GM12874 (cell line): Measurements from ENCODE around the gene MTR.
A peak's percentile ranks its signal among the peaks of the same experiment; 100 is the strongest.

ENCODE experiments used
- TF ChIP-seq, protein P1 (sequence below): IDR thresholded peaks from 2 replicates; pipeline ENCODE4 v1.5.1; 2011; ENCODE audit warnings: low read depth, mild to moderate bottlenecking, control low read depth, low read length, moderate library complexity; ENCODE audit not compliant: insufficient read depth

MTR gene

DNA sequence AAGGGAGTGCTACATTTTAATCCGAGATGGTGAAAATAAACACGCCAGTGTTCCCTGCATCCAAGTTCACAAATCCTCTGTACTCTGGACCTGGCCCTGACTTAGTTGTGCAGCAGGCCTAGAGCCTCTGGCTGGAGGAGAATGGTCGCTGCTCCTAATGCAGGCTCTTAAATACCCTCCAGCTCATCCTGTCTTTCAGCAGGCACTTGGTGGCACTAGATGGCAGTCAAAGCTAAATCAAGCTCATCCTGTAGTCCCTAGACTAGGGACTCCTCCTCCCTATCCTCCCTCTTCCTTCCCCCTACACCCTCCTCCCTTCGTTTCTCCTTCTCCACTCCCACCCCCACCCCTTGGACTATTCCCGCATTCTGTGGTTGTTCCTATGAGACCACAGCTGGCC, 41.6 kb upstream of the MTR start:
- TF ChIP-seq, protein P1, sequence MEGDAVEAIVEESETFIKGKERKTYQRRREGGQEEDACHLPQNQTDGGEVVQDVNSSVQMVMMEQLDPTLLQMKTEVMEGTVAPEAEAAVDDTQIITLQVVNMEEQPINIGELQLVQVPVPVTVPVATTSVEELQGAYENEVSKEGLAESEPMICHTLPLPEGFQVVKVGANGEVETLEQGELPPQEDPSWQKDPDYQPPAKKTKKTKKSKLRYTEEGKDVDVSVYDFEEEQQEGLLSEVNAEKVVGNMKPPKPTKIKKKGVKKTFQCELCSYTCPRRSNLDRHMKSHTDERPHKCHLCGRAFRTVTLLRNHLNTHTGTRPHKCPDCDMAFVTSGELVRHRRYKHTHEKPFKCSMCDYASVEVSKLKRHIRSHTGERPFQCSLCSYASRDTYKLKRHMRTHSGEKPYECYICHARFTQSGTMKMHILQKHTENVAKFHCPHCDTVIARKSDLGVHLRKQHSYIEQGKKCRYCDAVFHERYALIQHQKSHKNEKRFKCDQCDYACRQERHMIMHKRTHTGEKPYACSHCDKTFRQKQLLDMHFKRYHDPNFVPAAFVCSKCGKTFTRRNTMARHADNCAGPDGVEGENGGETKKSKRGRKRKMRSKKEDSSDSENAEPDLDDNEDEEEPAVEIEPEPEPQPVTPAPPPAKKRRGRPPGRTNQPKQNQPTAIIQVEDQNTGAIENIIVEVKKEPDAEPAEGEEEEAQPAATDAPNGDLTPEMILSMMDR = peak; percentile 14; the same call in 1 of the 2 replicates

DNA sequence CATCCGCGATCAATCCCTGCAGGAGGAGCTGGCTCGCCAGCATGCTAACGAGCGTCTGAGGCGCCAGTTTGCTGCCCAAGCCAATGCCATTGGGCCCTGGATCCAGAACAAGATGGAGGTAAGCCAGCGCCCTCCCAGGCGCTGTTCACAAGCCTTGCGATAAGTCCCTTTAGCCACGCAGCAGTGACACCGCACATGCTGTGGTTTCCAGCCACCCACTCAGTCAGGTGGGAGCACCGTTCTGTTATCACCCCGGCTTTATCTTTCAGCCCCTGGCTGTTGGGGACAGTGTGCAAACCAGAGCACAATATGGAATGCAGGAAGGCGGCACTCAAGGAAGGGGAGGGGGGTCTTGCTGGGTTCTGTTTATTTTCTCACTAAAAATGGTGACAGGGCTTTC, 41.1 kb upstream of the MTR start:
- TF ChIP-seq, protein P1 = no peak

DNA sequence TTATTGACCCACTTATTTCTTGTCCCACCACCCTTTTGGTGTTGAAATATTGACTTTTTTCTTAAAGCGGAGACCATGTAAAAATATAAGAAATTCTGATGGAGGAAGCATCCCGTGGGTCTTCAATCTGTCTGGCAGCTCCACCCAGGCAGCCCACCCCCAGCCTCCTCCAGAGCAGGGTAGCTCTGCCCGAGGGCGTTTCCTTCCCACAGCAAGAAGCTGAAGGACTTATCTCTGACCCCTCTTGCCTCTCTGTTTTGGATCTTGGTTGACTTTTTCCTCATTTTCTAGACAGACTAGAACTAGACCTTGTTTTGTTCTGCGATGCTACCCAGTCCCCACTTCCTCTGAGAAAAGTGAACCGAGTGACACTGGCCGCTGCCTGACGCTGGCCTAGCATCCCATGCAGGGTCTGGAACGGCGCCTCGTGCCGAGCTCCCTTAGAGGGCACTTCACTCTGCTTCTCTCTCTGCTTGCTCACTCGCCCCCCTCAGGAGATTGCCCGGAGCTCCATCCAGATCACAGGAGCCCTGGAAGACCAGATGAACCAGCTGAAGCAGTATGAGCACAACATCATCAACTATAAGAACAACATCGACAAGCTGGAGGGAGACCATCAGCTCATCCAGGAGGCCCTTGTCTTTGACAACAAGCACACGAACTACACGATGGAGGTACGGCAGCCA, 40.4 kb upstream of the MTR start:
- TF ChIP-seq, protein P1 = no peak

DNA sequence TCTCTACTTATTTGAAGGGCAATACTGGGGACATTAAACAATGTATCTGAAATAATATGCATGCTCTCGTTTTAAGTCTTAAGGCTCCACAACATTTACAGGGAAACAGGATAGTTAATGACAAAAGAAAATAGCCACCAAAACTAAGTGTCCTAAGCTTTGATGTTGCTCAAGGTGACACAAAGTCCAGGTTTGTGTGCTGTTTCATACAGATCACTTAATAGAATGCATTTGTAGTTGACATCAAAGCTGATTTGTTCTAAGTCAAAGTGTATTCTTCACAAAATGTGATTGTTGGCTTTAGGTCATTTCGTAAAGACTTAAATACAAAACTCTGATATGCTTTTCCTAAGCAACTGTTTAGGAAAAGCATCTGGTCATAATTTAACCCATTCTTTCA, 37.5 kb upstream of the MTR start:
- TF ChIP-seq, protein P1 = no peak

DNA sequence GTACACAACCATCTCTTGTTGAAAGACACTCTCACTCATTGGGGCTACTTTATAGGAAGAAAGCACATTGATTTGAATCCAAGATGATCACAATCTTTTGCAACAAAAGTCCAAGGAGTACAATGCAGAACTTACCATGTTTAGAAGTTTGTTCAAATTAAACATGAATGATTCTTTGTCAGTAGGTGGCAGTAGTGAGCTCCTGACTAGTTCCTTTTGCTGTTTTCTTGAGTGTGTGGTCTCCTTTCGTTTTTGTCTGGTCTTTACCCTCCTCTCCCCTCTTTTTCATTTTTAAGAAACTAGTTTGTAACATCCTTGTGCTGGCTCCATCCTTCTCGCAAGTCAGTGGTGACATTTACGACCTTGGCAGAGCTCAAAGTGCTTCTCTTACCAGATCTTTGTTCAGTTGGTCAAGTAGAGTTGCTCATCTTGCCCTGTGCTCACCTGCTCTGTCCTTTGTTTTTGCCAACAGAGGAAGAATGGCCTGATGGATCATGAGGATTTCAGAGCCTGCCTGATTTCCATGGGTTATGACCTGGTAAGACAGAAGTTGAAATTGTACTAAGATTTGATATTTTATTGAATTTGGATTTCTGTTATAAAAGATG, 35.7 kb upstream of the MTR start:
- TF ChIP-seq, protein P1 = peak; percentile 61

DNA sequence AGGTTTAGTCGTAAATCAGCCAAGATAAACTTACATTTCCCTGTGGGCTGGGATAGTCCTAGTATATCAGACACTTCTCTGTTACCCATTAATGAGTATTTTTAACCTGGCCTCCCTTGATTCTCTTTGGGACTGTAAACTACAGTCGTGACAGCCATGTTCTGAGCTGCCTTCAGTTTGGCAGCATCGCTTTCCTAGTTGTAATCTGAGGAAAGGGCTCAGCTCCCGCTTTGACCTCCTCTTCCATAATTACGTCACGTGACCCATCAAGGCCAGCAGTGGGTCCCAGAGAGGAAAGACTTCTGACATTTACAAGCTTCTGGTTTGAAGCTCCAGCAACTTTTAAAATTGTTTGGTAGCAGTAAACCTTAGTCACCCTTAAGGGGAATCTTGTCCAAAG, 34.6 kb upstream of the MTR start:
- TF ChIP-seq, protein P1 = no peak

DNA sequence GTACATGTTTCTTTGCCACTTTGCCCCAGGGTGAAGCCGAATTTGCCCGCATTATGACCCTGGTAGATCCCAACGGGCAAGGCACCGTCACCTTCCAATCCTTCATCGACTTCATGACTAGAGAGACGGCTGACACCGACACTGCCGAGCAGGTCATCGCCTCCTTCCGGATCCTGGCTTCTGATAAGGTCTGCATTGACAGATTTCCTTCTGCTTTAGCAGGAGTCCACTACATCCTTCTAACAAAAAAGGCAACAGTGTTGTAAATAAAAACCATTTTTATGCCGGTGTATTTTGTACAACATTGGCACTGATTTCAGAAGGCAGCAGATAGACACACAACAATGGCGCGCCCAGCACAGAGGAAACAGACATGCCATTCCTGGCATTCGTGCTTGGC, 34.1 kb upstream of the MTR start:
- TF ChIP-seq, protein P1 = no peak
